H1 (cell line): ENCODE results near the gene ETF1. TPM values are rescaled to one million over a fixed set of nuclear protein-coding genes. Genes with fewer than 3 reads are reported as not detected.
A peak's percentile ranks its signal among the peaks of the same experiment; 100 is the strongest.

Source experiments
- CTCF ChIA-PET: fragments of 300-600 bp; sonication (Branson Sonifier 250); formaldehyde crosslinking; loops from one replicate; lab custom pipeline; 2021; ENCODE audit not compliant: partially characterized antibody; lab: Charles Lee
- POLR2A ChIA-PET: fragments of 300-600 bp; sonication (Branson Sonifier 250); formaldehyde crosslinking; loops from one replicate; lab custom pipeline; 2021; ENCODE audit warnings: inconsistent platforms; ENCODE audit not compliant: partially characterized antibody; lab: Charles Lee
- DNase-seq, 2 experiments: peaks; one replicate each; pipeline versions ENCODE4 v3.0.0 to v3.0.0-alpha.2; 2010 to 2022; ENCODE audit warnings: low spot score in 2 of 2, low read depth in 1 of 2, mixed read lengths in 1 of 2
- FAIRE-seq: peaks from 2 replicates; lab custom pipeline; 2011; peaks lifted over from hg19 to GRCh38; lab: Jason Lieb, UNC
- H2AFZ ChIP-seq: 2 replicates; pipeline ENCODE4 v1.8.1; 2012; ENCODE audit warnings: low read length, inconsistent platforms
- H2AK5ac ChIP-seq: 2 replicates; pipeline ENCODE4 v1.6.1; 2013; ENCODE audit warnings: low read depth, low read length
- H2BK120ac ChIP-seq: replicated peaks from 2 replicates; pipeline ENCODE3; 2013; ENCODE audit warnings: low read depth, low read length, inconsistent platforms
- H2BK12ac ChIP-seq: 2 replicates; pipeline ENCODE4 v1.6.1; 2013; ENCODE audit warnings: low read depth, low read length
- H2BK15ac ChIP-seq: 2 replicates; pipeline ENCODE4 v1.6.1; 2013; ENCODE audit warnings: low read length
- H2BK20ac ChIP-seq: 2 replicates; pipeline ENCODE4 v1.6.1; 2013; ENCODE audit warnings: low read length
- H2BK5ac ChIP-seq: 2 replicates; pipeline ENCODE4 v1.6.1; 2013; ENCODE audit warnings: low read depth, low read length
- H3K14ac ChIP-seq: 2 replicates; pipeline ENCODE4 v1.6.1; 2013; ENCODE audit warnings: inconsistent platforms; ENCODE audit not compliant: insufficient read length
- H3K18ac ChIP-seq: 2 replicates; pipeline ENCODE4 v1.6.1; 2013; ENCODE audit warnings: low read length; ENCODE audit errors: extremely low read depth
- H3K23ac ChIP-seq: 2 replicates; pipeline ENCODE4 v1.6.1; 2013; ENCODE audit warnings: inconsistent platforms; ENCODE audit not compliant: insufficient read length
- H3K23me2 ChIP-seq: 2 replicates; pipeline ENCODE4 v1.6.1; 2013; ENCODE audit warnings: low read depth, low read length
- H3K27ac ChIP-seq: 2 replicates; pipeline ENCODE4 v1.6.1; 2011; ENCODE audit warnings: low read depth, low read length, inconsistent platforms
- H3K27me3 ChIP-seq, 4 experiments: replicated peaks in 1 of 4; 1 replicate in 1 of 4; 2 replicates in 3 of 4; pipeline versions ENCODE4 v1.6.1 to v1.8.1; 2011 to 2013; ENCODE audit warnings: low read length in 3 of 4, mild to moderate bottlenecking in 3 of 4, inconsistent platforms in 2 of 4, mixed read lengths in 2 of 4, moderate library complexity in 1 of 4; ENCODE audit not compliant: control insufficient read depth in 3 of 4, insufficient read depth in 3 of 4; ENCODE audit errors: extremely low read depth in 1 of 4
- H3K36me3 ChIP-seq, 4 experiments: 2 replicates each; pipeline versions ENCODE4 v1.6.1 to v1.8.1; 2011 to 2013; ENCODE audit warnings: mild to moderate bottlenecking in 4 of 4, low read length in 3 of 4, moderate library complexity in 2 of 4, control low read depth in 1 of 4, inconsistent platforms in 1 of 4; ENCODE audit not compliant: insufficient read depth in 4 of 4, control insufficient read depth in 2 of 4
- H3K4ac ChIP-seq: replicated peaks from 2 replicates; pipeline ENCODE3; 2013; ENCODE audit warnings: low read length, low read depth, mixed read lengths, inconsistent platforms; ENCODE audit not compliant: insufficient read length
- H3K4me1 ChIP-seq, 4 experiments: replicated peaks in 1 of 4; 1 replicate in 1 of 4; 2 replicates in 3 of 4; pipeline versions ENCODE4 v1.6.1 to v1.8.1; 2011 to 2013; ENCODE audit warnings: low read length in 3 of 4, inconsistent platforms in 2 of 4, mixed read lengths in 1 of 4; ENCODE audit not compliant: insufficient read depth in 4 of 4, control insufficient read depth in 3 of 4
- H3K4me2 ChIP-seq, 2 experiments: 2 replicates each; pipeline versions ENCODE4 v1.6.1 to v1.8.1; 2011 to 2013; ENCODE audit warnings: low read depth in 2 of 2, low read length in 2 of 2, control low read depth in 1 of 2, inconsistent platforms in 1 of 2, mild to moderate bottlenecking in 1 of 2; ENCODE audit not compliant: insufficient read depth in 1 of 2
- H3K4me3 ChIP-seq, 4 experiments: fragments of 200-600, 300-600 bp in 1 of 4; sonication (generic), shearing (Covaris generic), sonication (Bioruptor Twin) in 1 of 4; 2 replicates each; pipeline versions ENCODE4 v1.5.1 to v1.8.1; 2011 to 2016; ENCODE audit warnings: low read length in 4 of 4, low read depth in 3 of 4, control low read depth in 2 of 4, inconsistent platforms in 2 of 4, mild to moderate bottlenecking in 2 of 4, mixed read lengths in 1 of 4, moderate library complexity in 1 of 4; ENCODE audit not compliant: insufficient read depth in 2 of 4; ENCODE audit errors: extremely low read depth in 1 of 4
- H3K56ac ChIP-seq: replicated peaks from 2 replicates; pipeline ENCODE3; 2013; ENCODE audit warnings: low read depth, mild to moderate bottlenecking, mixed read lengths, low read length, inconsistent platforms; ENCODE audit not compliant: insufficient read length
- H3K79me1 ChIP-seq: 2 replicates; pipeline ENCODE4 v1.6.1; 2013; ENCODE audit warnings: low read depth, low read length, control low read depth
- H3K79me2 ChIP-seq, 2 experiments: 2 replicates each; pipeline versions ENCODE4 v1.6.1 to v1.8.1; 2012 to 2013; ENCODE audit warnings: low read length in 2 of 2, mild to moderate bottlenecking in 2 of 2, inconsistent platforms in 1 of 2; ENCODE audit not compliant: insufficient read depth in 2 of 2, control insufficient read depth in 1 of 2
- H3K9ac ChIP-seq, 4 experiments: replicated peaks in 1 of 4; 1 replicate in 1 of 4; 2 replicates in 3 of 4; pipeline versions ENCODE4 v1.6.1 to v1.8.1; 2011 to 2013; ENCODE audit warnings: low read depth in 3 of 4, low read length in 3 of 4, control low read depth in 2 of 4, mild to moderate bottlenecking in 2 of 4, moderate library complexity in 2 of 4, inconsistent platforms in 1 of 4; ENCODE audit errors: extremely low read depth in 1 of 4
- H3K9me3 ChIP-seq, 2 experiments: 2 replicates each; pipeline versions ENCODE4 v1.6.1 to v1.8.1; 2012 to 2013; ENCODE audit warnings: mild to moderate bottlenecking in 2 of 2, moderate library complexity in 2 of 2, control low read depth in 1 of 2, inconsistent platforms in 1 of 2, low read depth in 1 of 2, low read length in 1 of 2, mixed read lengths in 1 of 2; ENCODE audit not compliant: insufficient read depth in 2 of 2
- H4K20me1 ChIP-seq, 2 experiments: replicated peaks in 1 of 2; 2 replicates each; pipeline versions ENCODE3 to v1.8.1; 2011 to 2013; ENCODE audit warnings: inconsistent platforms in 2 of 2, low read length in 2 of 2, mild to moderate bottlenecking in 1 of 2; ENCODE audit not compliant: insufficient read depth in 2 of 2, control insufficient read depth in 1 of 2
- H4K5ac ChIP-seq: 2 replicates; pipeline ENCODE4 v1.6.1; 2013; ENCODE audit warnings: low read length, low read depth, mixed read lengths, inconsistent platforms; ENCODE audit not compliant: insufficient read length
- H4K8ac ChIP-seq: 2 replicates; pipeline ENCODE4 v1.8.0; 2013; ENCODE audit warnings: mild to moderate bottlenecking, moderate library complexity, low read length, inconsistent platforms; ENCODE audit not compliant: insufficient read depth; ENCODE audit errors: extremely low read depth
- H4K91ac ChIP-seq: replicated peaks from 2 replicates; pipeline ENCODE3; 2013; ENCODE audit warnings: low read length, mixed read lengths, inconsistent platforms; ENCODE audit not compliant: insufficient read length
- RAD21 ChIP-seq, 2 experiments: IDR thresholded peaks in 1 of 2; conservative IDR thresholded peaks in 1 of 2; 2 replicates each; pipeline ENCODE4 v1.6.1; 2011; ENCODE audit warnings: low read depth in 2 of 2, low read length in 2 of 2, improper control_type of control experiment in 1 of 2, inconsistent platforms in 1 of 2, mild to moderate bottlenecking in 1 of 2, moderate library complexity in 1 of 2
- TAF1 ChIP-seq: IDR thresholded peaks from 2 replicates; pipeline ENCODE4 v1.6.1; 2011; ENCODE audit warnings: mild to moderate bottlenecking, low read depth, low read length
- WGBS, 2 experiments: shearing (Covaris generic) in 1 of 2; methylation state at CpG; one replicate each; pipeline versions ENCODE4 v1.1.6 to v1.1.7; 2013 to 2015; ENCODE audit warnings: low lambda C conversion rate in 2 of 2, mixed read lengths in 2 of 2, inconsistent platforms in 1 of 2, low coverage in 1 of 2, missing lambda C conversion rate in 1 of 2; ENCODE audit not compliant: insufficient replicate concordance in 2 of 2, insufficient coverage in 1 of 2, insufficient read length in 1 of 2; ENCODE audit errors: extremely low coverage in 1 of 2, missing lambda C conversion rate in 1 of 2; 5-methylcytosine and 5-hydroxymethylcytosine counted together
- polyA plus RNA-seq, 7 experiments: library from polyadenylated mRNA; depleted of rRNA in 3 of 7; stranded (reverse) in 5 of 7; unstranded in 2 of 7; fragments of >200 nt in 5 of 7; fragments of 200-250 nt in 2 of 7; gene quantifications; 1 replicate in 5 of 7; 2 replicates in 1 of 7; 4 replicates in 1 of 7; pipeline versions ENCODE4 v1.2.1 to v1.2.3, GENCODE V29; 2011 to 2013; ENCODE audit warnings: missing spikeins in 2 of 7, mixed read lengths in 2 of 7
- total RNA-seq: library from RNA; stranded (reverse); fragmentation: NEBNext Ultra II Directional; extraction: Animal tissue kit (Norgen Biotek cat#: 25700); gene quantifications from 2 replicates; pipeline ENCODE4 v1.2.1, GENCODE V29; 2021
- TF ChIP-seq, protein P1 (sequence below), 3 experiments: IDR thresholded peaks; 1 replicate in 2 of 3; 2 replicates in 1 of 3; pipeline versions ENCODE4 v1.5.1 to v1.6.1; 2011; ENCODE audit warnings: low read length in 3 of 3, mild to moderate bottlenecking in 3 of 3, inconsistent platforms in 2 of 3, low read depth in 1 of 3, moderate library complexity in 1 of 3; ENCODE audit not compliant: insufficient read depth in 1 of 3; ENCODE audit errors: control extremely low read depth in 1 of 3

Gene ETF1
- total and polyA plus RNA-seq, 2 of the 8 experiments (the other 6 are each of a cell fraction or from before 2014, with no cell fraction given): 50.5 to 168 TPM

DNA sequence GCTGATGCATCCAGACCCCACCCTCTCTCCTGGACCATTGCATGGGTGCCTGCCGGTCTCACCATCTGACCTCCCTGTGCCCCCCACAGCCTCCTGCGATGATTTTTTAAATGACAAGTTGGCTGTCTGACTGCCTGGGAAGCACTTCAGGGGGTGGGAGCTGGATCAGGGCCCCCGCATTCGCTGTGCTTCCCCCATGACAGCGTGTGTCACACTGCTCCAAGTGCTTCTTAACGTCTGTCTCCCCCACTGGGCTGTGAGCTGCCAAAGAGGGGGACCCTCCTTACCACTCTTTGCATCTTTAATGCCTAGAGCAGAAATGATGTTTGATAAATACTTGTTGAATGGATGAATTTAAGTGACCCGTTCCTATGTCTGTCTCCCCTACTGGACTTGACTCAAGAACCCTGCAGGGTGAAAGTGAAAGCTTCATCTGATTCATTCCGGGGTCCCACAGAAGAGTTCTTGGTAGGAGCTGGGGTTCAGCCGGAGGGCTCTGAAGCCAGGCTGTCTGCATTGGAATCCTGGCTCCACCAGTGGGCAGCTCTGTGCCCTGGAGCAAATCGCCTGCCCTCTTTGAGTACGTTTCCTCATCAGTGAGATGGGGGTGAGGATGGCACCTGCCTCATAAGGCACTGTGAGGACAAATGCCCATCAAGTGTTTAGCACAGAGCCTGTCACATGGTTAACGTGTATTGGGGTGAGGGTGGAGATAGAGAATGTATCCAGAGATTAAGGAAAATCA, 85.3 kb downstream of the ETF1 start:
- Histone ChIP-seq H3K79me2 (no peaks in the 10 kb centered on the region), H3K4me3 (no peak overlapping the region), H2BK12ac (no peak overlapping the region), H3K27ac (no peak overlapping the region), H2AFZ (no peak overlapping the region), H2BK15ac (no peak overlapping the region), H2BK20ac (no peak overlapping the region), H3K18ac (no peak overlapping the region), H3K4me1 (peaks cover 0 to 14% (median 7%) of the 10 kb centered on the region in 4 experiments; a peak in 4 of 7 replicates), H4K5ac (no peak overlapping the region), H3K14ac (no peak overlapping the region), H4K91ac (no peak overlapping the region), H2AK5ac (no peak overlapping the region), H3K79me1 (no peaks in the 10 kb centered on the region), H3K36me3 (no peaks in the 10 kb centered on the region), H3K9ac (no peak overlapping the region), H3K56ac (no peak overlapping the region), H2BK120ac (no peak overlapping the region), H2BK5ac (no peak overlapping the region), H3K4me2 (no peak overlapping the region), H3K9me3 (no peaks in the 10 kb centered on the region)
- DNase-seq (no peak), FAIRE-seq (no peak)
- ChIA-PET POLR2A (interaction anchor here (1.0 to 5.8 kb wide), 5 partner anchors 8 to 85 kb away, joined by 3 to 51 read pairs (median 6); partner anchors contain the start of genes EGR1 and ETF1), CTCF (interaction anchor here (0.6 to 24.9 kb wide), 10 partner anchors 4 to 1711 kb away, joined by 3 to 532 read pairs (median 4); partner anchors contain the start of genes EGR1 and REEP2)
- WGBS, 2 experiments: 81% methylated on average over 12 of the region's 12 CpGs; no CpG with 5 or more reads in 1 of the 2 experiments
- TF ChIP-seq RAD21 (IDR thresholded peaks at IDR 0.05 in 1 of 2, conservative IDR thresholded peaks at IDR 0.05 in 1 of 2; ENCODE audit: low read depth in 2 of 2, low read length in 2 of 2) (peak; percentile 6 to 31; a peak in 3 of 4 replicates), TAF1 (no peak)
- TF ChIP-seq, protein P1, sequence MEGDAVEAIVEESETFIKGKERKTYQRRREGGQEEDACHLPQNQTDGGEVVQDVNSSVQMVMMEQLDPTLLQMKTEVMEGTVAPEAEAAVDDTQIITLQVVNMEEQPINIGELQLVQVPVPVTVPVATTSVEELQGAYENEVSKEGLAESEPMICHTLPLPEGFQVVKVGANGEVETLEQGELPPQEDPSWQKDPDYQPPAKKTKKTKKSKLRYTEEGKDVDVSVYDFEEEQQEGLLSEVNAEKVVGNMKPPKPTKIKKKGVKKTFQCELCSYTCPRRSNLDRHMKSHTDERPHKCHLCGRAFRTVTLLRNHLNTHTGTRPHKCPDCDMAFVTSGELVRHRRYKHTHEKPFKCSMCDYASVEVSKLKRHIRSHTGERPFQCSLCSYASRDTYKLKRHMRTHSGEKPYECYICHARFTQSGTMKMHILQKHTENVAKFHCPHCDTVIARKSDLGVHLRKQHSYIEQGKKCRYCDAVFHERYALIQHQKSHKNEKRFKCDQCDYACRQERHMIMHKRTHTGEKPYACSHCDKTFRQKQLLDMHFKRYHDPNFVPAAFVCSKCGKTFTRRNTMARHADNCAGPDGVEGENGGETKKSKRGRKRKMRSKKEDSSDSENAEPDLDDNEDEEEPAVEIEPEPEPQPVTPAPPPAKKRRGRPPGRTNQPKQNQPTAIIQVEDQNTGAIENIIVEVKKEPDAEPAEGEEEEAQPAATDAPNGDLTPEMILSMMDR (IDR thresholded peaks at IDR 0.05; ENCODE audit: control extremely low read depth in 1 of 3, insufficient read depth in 1 of 3, low read depth in 1 of 3, low read length in 3 of 3): peak in 1 of 3 experiments; percentile 16; a peak in 1 of 4 replicates
- TF ChIP-seq, all 59 proteins: peak for 2
- Histone ChIP-seq H3K27me3 (no peaks in the 10 kb centered on the region), H3K4ac (no peak overlapping the region), H3K23me2 (no peaks in the 10 kb centered on the region), H3K23ac (no peak overlapping the region), H4K20me1 (no peaks in the 10 kb centered on the region), H4K8ac (no peak overlapping the region)
